ENCODE measurements around the gene PPL.
"Not testable (repeated sequence)": the region's sequence is repeated elsewhere in the genome, so short reads cannot be mapped to it uniquely, and the experiment has no call there.

Gene PPL

GRCh38 chr16:4936991-4937781, at the start of gene PPL:
Gene PPL, minus strand, starts transcription at chr16:4937148. Its CDS starts 103 bp downstream, at chr16:4937045.
- no peak for DNase-seq (ENCODE audit: low read depth in 3 of 3, low spot score in 1 of 3)

- no peak for DNase-seq (ENCODE audit: low read depth in 3 of 3, low spot score in 1 of 3)
Observed at GRCh38 chr16:4984174-4984990, 47.4 kb upstream of the PPL start.

DNA sequence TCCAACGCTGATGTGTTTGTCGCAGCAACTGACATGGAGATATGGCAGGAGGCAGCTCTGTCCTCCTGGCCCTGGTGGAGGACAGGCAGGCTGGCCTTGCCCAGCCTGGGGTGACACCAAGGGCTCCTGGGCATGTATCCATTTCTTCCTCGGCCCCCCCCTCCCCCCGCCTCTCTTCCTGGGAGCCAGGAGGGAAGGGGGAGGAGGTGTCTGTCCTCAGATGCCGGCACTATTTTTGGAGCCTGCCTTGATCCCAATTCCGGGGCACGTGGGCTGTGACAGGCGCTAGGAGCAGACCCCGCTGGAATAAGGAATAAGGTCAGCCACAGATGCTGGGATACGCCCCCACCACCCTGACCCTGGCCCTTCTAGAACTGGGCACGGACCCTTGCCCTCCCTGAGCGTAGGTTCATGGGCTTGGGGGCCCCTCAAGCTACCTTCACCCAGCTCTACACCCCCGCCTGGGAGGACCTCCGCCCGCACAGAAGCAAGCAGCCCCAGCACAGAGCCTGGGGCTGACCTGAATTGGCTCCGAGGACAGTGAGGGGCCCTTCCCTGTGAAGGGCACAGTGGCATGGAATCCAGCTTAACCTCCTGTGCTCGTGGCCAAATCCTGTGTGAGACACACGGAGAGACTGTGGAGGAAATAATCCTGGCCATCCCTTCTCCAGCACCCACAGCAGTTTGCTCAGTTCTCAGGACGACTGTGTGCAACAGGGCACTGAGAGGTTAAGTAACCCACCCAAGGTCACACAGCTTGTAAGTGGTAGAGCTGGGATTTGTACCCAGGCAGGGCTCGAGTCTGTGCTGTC, 45.3 kb upstream of the PPL start:
- DNase-seq (ENCODE audit: low read depth in 3 of 3, low spot score in 1 of 3): no peak

DNA sequence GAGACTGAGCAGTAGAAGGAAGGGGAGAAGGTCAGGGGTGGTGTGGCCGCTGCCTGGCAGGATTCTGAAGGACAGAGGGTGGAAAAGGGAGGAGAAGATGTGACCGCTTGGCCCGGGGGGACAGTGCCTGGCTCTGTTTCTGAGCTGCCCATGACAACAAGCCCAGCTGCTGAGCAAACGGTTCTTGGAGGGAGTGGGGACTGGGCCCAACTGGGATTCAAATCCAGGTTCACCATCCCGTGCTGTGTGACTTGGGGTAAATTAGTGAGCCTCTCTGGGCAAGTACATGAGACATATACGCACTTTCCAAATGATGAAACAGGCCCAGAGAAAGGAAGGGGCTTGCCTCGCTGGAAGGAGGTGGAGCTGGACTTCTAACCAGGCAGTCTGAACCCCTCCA, 44.5 kb upstream of the PPL start:
- no peak for DNase-seq (ENCODE audit: low read depth in 3 of 3, low spot score in 1 of 3)

DNA sequence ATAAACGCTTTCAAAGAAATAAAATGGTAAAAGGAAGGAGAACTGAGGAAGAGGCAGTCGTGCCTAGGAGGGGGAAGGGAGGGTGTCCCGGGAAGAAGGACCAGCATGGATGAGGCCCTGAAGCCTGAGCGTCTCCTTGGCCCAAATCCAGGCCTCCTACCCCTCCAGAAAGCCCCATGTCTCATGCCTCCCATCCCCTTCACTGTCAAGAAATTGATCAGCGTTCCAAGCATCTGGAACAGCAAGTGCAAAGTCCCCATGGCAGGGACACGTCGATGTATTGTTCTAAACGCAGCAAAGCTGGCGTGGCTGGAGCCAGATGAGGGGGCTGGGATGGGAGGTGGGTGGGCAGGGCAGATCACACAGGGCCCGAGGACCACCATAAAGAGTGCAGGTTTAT, 43.7 kb upstream of the PPL start:
- no peak for DNase-seq (ENCODE audit: low read depth in 3 of 3, low spot score in 1 of 3)

DNA sequence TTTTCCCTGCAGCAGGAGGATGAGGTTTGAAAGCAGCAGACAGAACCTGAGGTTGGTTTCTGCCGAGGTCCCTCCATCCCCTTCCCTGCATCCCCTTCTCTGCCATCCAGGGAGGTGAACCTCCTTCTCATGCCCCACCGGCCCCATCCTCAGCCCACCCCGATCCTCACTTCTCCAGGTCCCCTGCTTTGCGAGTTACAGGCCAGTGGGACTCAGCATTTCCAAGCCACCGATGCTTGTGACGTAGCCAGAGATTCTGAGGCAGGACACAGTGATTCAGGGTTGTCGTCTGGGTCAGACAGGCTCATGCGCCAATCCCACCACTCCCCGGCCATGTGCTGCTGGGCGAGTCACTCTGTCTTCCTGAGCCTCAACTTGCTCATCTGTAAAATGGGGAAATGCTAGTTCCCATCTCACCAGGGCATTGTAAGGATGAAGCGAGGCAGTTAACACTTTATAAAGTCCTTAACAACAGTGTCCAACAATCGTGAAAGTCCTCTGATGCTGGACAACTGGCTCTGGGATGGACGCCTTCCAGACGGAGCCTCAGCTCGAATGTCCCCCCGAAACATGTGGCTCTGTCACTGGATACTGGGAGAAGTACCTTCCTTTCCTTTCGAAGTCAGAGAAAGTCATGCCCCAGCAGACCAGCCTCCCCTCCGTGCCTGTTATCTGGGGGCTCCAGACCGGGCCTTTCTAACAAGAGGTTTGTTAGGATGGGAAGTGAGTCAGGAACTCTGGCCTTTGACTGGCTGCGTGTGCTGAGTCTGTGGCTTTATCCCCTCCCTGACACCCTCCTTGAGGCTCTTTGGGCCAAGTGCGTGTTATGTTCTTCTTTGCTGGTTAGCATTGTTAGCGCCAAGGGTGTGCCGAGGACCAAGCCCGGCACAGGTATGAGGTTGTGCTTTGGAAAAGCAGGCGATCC, 43.0 kb upstream of the PPL start:
- DNase-seq (ENCODE audit: low read depth in 3 of 3, low spot score in 1 of 3): no peak

- DNase-seq (ENCODE audit: low read depth in 3 of 3, low spot score in 1 of 3): no peak
Observed at GRCh38 chr16:4979164-4979563, 42.2 kb upstream of the PPL start.

DNA sequence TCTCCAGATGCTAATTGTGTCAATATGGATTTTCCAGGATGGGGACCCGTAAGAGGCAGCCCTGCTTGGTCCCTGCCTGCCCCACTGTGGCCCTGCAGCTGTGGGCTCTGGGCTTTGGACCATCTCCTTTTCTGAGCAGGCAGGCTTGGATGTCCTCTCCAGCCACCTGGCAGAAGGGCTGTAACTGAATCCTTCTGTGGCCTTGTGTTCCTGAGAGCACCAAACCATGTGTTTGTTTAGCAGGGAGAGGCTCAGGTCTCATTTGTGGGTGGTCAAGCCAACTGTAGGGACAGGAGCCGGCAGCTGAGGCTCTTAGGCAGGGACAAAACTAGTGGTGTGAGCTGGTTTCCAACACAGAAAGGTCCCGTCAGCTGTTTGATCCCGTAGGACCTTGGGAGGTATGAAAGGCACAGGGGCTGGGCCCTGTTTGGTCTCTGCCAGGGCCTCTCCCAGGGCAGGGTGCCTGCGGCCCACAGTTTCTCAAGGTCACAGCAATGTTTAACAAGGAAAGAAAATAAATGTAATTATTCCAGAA, 39.7 kb upstream of the PPL start:
- no peak for DNase-seq (ENCODE audit: low read depth in 3 of 3, low spot score in 1 of 3)

DNA sequence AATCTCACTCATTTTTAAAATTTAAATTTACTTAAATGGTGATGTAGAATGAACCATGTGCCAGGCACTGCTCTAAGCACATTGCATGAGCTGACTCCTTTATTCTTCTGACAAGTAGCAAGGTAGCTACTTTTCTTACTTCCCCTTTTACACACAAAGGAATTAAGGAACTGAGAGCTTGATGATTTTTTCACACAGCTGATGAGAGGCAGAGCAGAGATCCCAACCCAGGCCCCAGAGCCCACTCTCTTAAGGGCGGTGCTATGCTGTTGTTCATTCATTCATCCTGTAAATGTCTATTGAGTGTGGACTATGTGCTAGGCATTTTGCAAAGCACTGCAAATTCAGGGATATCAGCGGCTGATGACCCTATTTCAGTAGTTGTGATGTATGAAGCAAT, 39.1 kb upstream of the PPL start:
- DNase-seq (ENCODE audit: low read depth in 3 of 3, low spot score in 1 of 3): no peak

DNA sequence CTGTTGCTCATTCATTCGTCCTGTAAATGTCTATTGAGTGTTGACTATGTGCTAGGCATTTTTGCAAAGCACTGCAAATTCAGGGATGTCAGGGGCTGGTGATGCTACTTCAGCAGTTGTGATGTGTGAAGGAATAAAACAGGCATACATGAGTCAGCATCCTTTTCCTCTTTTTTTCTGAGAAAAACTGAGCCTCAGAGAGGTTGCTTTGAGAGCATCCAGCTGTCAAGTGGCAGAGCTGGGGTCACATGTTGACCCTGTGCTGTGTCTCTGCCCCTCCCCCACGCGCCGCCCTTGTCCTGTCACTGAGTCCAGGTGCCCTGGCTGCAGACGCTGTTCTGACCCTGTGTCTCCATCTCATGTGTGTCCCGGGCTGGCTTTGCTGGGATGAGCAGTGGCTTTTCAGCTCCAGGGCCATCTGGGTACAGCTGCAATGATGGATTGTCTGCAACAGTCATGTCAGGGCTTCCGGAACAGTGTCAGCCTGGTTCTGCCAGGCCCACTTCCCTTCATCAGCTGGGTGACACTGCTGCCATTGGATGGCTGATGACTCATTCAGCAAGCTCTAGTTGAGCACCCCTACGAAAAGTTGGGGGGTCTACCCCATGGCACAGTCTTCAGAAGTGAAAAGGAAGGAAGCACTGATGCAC, 36.1 kb upstream of the PPL start:
- DNase-seq (ENCODE audit: low read depth in 3 of 3, low spot score in 1 of 3): no peak

DNA sequence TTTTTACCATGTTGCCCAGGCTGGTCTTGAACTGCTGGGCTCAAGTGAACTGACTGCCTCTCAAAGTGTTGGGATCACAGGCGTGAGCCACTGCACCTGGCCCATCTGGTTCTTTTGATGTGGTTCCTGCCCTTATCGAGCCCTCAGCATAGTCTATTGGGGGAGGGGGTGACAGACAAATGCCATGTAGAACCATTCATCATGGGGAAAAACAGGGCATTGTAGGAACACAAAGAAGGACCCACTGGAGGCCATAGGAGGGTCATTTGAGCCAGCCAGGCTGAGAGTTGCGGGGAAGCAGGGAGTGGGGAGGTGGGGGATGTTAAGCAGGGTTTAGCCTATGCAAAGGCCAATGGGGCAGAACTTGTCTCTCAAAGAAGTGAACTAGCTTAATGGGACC, 33.1 kb upstream of the PPL start:
- DNase-seq (ENCODE audit: low read depth in 3 of 3, low spot score in 1 of 3): no peak

DNA sequence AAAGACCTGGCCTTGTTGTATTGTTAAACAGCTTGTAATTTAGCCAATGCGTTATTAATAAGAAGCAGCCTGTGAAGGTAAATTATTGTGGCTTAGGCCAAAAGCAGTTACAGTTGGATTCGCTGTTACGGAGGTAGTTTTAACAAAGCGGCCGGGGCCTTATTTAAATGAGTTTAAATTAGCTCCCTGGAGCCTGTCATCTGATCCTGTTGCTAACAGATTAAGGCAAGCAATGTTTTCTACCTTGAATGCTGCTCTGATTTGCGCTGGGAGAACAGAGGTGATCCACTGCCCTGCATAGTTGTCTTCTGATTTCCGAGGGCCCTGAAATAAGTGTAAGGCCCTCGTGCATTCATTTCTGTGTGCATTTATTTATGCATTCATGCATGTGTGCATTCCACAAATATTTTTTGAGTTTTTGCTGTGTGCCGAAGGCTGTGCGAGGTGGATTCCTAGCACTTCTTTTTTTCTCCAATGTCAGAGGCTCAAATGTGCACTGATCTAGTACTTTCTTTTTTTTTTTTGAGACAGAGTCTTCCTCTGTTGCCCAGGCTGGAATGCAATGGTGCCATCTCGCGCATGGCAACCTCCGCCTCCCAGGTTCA, 32.0 kb upstream of the PPL start:
- DNase-seq (ENCODE audit: low read depth in 3 of 3, low spot score in 1 of 3): no peak

DNA sequence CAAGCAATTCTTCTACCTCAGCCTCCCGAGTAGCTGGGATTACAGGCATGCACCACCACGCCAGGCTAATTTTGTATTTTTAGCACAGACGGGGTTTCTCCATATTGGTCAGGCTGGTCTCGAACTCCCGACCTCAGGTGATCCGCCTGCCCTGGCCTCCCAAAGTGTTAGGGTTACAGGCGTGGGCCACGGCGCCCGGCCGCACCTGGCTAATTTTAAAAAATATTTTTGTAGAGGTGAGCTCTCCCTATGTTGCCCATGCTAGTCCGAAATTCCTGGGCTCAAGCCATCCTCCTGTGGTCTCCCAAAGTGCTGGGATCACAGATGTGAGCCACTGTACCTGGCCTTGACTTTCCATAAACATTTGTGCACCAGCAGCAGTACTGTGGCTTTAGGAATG, 31.3 kb upstream of the PPL start:
- not testable (repeated sequence) for DNase-seq (ENCODE audit: low read depth in 3 of 3, low spot score in 1 of 3)

DNA sequence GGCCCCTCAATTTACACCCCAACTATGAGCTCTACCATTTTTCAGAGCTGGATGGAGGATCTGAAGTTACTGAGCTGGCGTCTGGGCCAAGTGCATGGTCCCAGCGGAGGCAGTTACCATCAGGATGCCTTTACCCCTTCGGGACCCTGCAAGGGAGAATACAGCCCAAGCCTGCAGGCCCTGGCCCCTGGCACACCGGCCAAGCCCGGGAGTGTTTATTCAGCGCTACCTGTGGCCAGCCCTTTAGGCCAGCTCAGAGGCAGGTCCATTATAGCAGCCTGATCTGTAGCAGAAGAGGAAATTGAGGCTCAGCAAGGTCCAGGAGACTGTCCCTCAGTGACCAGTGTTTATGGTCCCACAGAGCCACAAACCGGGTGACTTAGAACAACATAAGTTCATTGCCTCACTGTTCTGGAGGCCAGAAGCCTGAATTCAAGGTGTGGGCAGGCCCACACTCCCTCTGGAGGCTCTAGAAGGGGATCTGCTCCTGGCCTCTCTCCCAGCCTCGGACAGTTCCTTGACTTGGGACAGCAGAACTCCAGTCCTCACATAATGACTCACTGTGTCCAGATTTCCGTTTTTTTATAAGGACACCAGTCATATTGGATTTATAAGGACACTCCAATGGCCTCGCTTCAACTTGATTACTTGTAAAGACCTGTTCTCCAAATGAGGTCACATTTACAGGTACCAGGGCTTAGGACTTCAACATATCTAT, 29.9 kb upstream of the PPL start:
- DNase-seq (ENCODE audit: low read depth in 3 of 3, low spot score in 1 of 3): no peak

DNA sequence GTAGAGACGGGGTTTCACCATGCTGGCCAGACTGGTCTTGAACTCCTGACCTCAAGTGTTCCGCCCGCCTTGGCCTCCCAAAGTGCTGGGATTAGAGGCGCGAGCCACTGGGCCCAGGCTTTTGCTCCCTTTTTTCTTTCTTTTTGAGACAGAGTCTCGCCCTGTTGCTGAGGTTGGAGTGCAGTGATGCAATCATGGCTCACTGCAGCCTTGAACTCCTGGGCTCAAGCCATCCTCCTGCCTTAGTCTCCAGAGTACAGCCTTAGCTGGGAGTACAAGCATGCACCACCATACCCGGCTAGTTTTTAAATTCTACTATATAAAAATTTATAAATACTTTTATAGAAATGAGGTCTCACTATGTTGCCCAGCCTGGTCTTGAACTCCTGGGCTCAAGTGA, 26.6 kb upstream of the PPL start:
- DNase-seq (ENCODE audit: low read depth in 3 of 3, low spot score in 1 of 3): not testable (repeated sequence)

DNA sequence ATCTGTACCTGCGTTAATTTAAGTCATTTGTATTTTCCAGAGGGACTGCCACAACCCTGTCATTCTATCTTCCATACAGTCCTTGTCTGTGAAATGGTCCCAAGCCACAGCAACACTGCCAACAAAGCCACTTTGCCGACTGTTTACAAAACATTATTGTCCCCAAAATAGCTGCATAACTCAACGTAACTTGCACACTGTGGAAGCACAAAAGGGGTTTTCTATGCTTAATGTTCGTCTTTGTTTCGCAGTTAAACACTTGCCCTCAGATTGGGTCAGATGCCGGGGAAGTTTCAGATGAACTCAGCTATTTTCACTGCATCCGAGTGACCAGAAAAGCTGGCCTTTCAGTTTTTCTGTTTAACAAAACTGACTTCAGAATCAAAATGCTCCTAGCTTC, 25.8 kb upstream of the PPL start:
- no peak for DNase-seq (ENCODE audit: low read depth in 3 of 3, low spot score in 1 of 3)

GRCh38 chr16:4960579-4960978, 23.6 kb upstream of the PPL start:
- no peak for DNase-seq (ENCODE audit: low read depth in 3 of 3, low spot score in 1 of 3)

GRCh38 chr16:4958510-4959438, 21.8 kb upstream of the PPL start:
- no peak for DNase-seq (ENCODE audit: low read depth in 3 of 3, low spot score in 1 of 3)
